ENCODE results near the gene PPP1R36.

GRCh38 chr14:64561631-64562030 lies 11.9 kb downstream of the PPP1R36 start:
- TF ChIP-seq, protein P1, sequence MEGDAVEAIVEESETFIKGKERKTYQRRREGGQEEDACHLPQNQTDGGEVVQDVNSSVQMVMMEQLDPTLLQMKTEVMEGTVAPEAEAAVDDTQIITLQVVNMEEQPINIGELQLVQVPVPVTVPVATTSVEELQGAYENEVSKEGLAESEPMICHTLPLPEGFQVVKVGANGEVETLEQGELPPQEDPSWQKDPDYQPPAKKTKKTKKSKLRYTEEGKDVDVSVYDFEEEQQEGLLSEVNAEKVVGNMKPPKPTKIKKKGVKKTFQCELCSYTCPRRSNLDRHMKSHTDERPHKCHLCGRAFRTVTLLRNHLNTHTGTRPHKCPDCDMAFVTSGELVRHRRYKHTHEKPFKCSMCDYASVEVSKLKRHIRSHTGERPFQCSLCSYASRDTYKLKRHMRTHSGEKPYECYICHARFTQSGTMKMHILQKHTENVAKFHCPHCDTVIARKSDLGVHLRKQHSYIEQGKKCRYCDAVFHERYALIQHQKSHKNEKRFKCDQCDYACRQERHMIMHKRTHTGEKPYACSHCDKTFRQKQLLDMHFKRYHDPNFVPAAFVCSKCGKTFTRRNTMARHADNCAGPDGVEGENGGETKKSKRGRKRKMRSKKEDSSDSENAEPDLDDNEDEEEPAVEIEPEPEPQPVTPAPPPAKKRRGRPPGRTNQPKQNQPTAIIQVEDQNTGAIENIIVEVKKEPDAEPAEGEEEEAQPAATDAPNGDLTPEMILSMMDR (IDR thresholded peaks at IDR 0.05), result no peak
- TF ChIP-seq POLR2A (IDR thresholded peaks at IDR 0.05), result no peak

Data from adrenal gland (tissue), 5 donors.